ENCODE data around the gene KIAA1217. TPM values are rescaled to one million over a fixed set of nuclear protein-coding genes. Genes with fewer than 3 reads are reported as not detected.

KIAA1217 gene
- polyA plus RNA-seq, 1 donor from 2014 or later: 0.22 TPM

DNA sequence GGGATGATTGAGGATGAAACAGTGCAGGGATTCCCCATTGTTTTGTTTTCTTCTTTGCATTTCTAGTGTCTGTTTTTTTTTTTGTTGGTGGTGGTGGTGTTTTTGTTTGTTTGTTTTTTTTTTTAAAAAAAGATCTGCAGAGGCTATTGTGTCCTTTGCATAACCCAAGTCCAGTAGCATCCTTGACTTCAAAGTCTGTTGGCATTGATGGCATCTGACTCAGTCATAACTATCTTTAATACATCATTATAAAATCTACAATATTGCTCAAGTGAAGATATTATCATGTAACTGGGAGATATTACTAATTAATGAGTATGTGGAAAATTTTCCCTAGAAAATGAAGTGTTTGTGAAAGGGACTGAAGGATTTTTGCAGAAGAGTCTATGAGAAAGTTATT lies 70.2 kb downstream of the KIAA1217 start:
- Histone ChIP-seq H4K20me1 (ENCODE audit: insufficient read depth) (no peaks in the 10 kb centered on the region), H3K36me3 (ENCODE audit: insufficient read depth, low read length) (no peaks in the 10 kb centered on the region), H3K9ac (ENCODE audit: low read length) (no peak overlapping the region), H3K9me2 (ENCODE audit: insufficient read depth, low read length) (no peaks in the 10 kb centered on the region), H3K27ac (ENCODE audit: low read length) (no peak overlapping the region), H3K4me3 (ENCODE audit: low read length) (no peak overlapping the region), H3K79me2 (replicated peaks; ENCODE audit: insufficient read depth, low read length) (no peaks in the 10 kb centered on the region), H3K9me3 (ENCODE audit: low read length) (no peaks in the 10 kb centered on the region), H2AFZ (ENCODE audit: low read depth, low read length) (no peak overlapping the region), H3K27me3 (ENCODE audit: insufficient read depth, low read depth, low read length) (no peaks in the 10 kb centered on the region), H3F3A (ENCODE audit: insufficient read depth, low read length, poor library complexity, severe bottlenecking) (no peaks in the 10 kb centered on the region), H3K4me2 (ENCODE audit: low read length) (no peak overlapping the region)
- TF ChIP-seq TAF1 (IDR thresholded peaks at IDR 0.05; ENCODE audit: low read depth): no peak
- TF ChIP-seq EP300 (conservative IDR thresholded peaks at IDR 0.05; ENCODE audit: poor library complexity, severe bottlenecking): no peak
- no peak for TF ChIP-seq EZH2 (IDR thresholded peaks at IDR 0.05; ENCODE audit: borderline replicate concordance, insufficient read depth, low read length, poor library complexity, severe bottlenecking)
- no peak for TF ChIP-seq SMC3 (conservative IDR thresholded peaks at IDR 0.05; ENCODE audit: poor library complexity)
- TF ChIP-seq RAD21 (conservative IDR thresholded peaks at IDR 0.05): no peak
- no peak for TF ChIP-seq MXI1 (conservative IDR thresholded peaks at IDR 0.05; ENCODE audit: poor library complexity, severe bottlenecking)
- TF ChIP-seq, protein P1, sequence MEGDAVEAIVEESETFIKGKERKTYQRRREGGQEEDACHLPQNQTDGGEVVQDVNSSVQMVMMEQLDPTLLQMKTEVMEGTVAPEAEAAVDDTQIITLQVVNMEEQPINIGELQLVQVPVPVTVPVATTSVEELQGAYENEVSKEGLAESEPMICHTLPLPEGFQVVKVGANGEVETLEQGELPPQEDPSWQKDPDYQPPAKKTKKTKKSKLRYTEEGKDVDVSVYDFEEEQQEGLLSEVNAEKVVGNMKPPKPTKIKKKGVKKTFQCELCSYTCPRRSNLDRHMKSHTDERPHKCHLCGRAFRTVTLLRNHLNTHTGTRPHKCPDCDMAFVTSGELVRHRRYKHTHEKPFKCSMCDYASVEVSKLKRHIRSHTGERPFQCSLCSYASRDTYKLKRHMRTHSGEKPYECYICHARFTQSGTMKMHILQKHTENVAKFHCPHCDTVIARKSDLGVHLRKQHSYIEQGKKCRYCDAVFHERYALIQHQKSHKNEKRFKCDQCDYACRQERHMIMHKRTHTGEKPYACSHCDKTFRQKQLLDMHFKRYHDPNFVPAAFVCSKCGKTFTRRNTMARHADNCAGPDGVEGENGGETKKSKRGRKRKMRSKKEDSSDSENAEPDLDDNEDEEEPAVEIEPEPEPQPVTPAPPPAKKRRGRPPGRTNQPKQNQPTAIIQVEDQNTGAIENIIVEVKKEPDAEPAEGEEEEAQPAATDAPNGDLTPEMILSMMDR (IDR thresholded peaks at IDR 0.05; ENCODE audit: poor library complexity, severe bottlenecking): no peak
- TF ChIP-seq POLR2AphosphoS5 (IDR thresholded peaks at IDR 0.05): no peak

DNA sequence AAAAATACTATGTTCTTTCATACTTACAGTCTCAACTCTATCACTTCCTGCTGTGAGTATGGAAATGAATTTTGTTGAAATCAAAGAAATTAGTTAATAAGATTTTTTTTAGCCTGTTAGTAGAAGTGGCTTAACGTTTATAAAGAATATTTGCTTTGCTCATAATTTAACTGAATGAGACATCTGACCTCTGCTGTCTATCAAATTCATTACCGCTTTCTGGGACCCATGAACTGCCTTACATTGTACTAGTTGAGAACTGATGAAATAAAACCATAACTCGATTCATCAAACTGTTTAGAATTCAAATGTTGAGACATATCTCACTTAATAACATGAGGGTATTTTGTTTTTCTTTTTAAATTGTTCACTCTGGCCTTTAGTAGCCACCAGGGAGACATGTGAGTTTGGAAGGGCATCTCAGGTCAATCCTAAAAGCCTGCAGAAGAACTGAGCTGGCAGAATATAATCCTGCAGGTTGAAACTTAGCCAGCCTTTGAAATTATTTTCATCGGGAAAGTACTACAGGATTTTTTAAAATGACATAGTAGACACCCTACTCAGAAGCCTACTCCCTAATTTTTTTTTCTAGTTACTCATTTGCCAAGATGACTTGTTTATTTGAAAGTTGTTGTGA lies 78.7 kb downstream of the KIAA1217 start:
- H4K20me1 ChIP-seq (ENCODE audit: insufficient read depth): no peaks in the 10 kb centered on the region
- H3K79me2 ChIP-seq (replicated peaks; ENCODE audit: insufficient read depth, low read length): no peaks in the 10 kb centered on the region
- no peak overlapping the region for H3K4me3 ChIP-seq (ENCODE audit: low read length)
- TF ChIP-seq EZH2 (IDR thresholded peaks at IDR 0.05; ENCODE audit: borderline replicate concordance, insufficient read depth, low read length, poor library complexity, severe bottlenecking): no peak
- TF ChIP-seq TAF1 (IDR thresholded peaks at IDR 0.05; ENCODE audit: low read depth): no peak
- no peak for TF ChIP-seq MXI1 (conservative IDR thresholded peaks at IDR 0.05; ENCODE audit: poor library complexity, severe bottlenecking)
- TF ChIP-seq EP300 (conservative IDR thresholded peaks at IDR 0.05; ENCODE audit: poor library complexity, severe bottlenecking): no peak
- no peak for TF ChIP-seq SMC3 (conservative IDR thresholded peaks at IDR 0.05; ENCODE audit: poor library complexity)
- TF ChIP-seq POLR2AphosphoS5 (IDR thresholded peaks at IDR 0.05): no peak
- TF ChIP-seq, protein P1 (IDR thresholded peaks at IDR 0.05; ENCODE audit: poor library complexity, severe bottlenecking): no peak
- TF ChIP-seq RAD21 (conservative IDR thresholded peaks at IDR 0.05): no peak
- TF ChIP-seq, protein P2, sequence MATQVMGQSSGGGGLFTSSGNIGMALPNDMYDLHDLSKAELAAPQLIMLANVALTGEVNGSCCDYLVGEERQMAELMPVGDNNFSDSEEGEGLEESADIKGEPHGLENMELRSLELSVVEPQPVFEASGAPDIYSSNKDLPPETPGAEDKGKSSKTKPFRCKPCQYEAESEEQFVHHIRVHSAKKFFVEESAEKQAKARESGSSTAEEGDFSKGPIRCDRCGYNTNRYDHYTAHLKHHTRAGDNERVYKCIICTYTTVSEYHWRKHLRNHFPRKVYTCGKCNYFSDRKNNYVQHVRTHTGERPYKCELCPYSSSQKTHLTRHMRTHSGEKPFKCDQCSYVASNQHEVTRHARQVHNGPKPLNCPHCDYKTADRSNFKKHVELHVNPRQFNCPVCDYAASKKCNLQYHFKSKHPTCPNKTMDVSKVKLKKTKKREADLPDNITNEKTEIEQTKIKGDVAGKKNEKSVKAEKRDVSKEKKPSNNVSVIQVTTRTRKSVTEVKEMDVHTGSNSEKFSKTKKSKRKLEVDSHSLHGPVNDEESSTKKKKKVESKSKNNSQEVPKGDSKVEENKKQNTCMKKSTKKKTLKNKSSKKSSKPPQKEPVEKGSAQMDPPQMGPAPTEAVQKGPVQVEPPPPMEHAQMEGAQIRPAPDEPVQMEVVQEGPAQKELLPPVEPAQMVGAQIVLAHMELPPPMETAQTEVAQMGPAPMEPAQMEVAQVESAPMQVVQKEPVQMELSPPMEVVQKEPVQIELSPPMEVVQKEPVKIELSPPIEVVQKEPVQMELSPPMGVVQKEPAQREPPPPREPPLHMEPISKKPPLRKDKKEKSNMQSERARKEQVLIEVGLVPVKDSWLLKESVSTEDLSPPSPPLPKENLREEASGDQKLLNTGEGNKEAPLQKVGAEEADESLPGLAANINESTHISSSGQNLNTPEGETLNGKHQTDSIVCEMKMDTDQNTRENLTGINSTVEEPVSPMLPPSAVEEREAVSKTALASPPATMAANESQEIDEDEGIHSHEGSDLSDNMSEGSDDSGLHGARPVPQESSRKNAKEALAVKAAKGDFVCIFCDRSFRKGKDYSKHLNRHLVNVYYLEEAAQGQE (IDR thresholded peaks at IDR 0.05; ENCODE audit: borderline replicate concordance): no peak
- H3K4me2 ChIP-seq (ENCODE audit: low read length): no peak overlapping the region
- H3K9me2 ChIP-seq (ENCODE audit: insufficient read depth, low read length): no peaks in the 10 kb centered on the region
- H3K36me3 ChIP-seq (ENCODE audit: insufficient read depth, low read length): no peaks in the 10 kb centered on the region
- no peak overlapping the region for H3K9ac ChIP-seq (ENCODE audit: low read length)
- no peak overlapping the region for H3K27ac ChIP-seq (ENCODE audit: low read length)
- no peaks in the 10 kb centered on the region for H3K9me3 ChIP-seq (ENCODE audit: low read length)
- no peak overlapping the region for H2AFZ ChIP-seq (ENCODE audit: low read depth, low read length)
- no peaks in the 10 kb centered on the region for H3K27me3 ChIP-seq (ENCODE audit: insufficient read depth, low read depth, low read length)
- H3F3A ChIP-seq (ENCODE audit: insufficient read depth, low read length, poor library complexity, severe bottlenecking): no peaks in the 10 kb centered on the region
